Measurements from ENCODE around the gene ADAM33.

The ADAM33 gene

GRCh38 chr20:3681931-3682781, at the start of gene ADAM33:
ADAM33 (minus strand) TSS chr20:3682010; CDS start chr20:3682004, 6 bp downstream.
- DNase-seq (ENCODE audit: low read depth in 2 of 2): no peak

GRCh38 chr20:3730803-3731672, 49.2 kb upstream of the ADAM33 start:
- DNase-seq (ENCODE audit: low read depth in 2 of 2): no peak

- no peak for DNase-seq (ENCODE audit: low read depth in 2 of 2)
Measured at GRCh38 chr20:3729811-3730540, 48.2 kb upstream of the ADAM33 start.

GRCh38 chr20:3729378-3729777, 47.6 kb upstream of the ADAM33 start:
- no peak for DNase-seq (ENCODE audit: low read depth in 2 of 2)

- no peak for DNase-seq (ENCODE audit: low read depth in 2 of 2)
Measured at GRCh38 chr20:3728876-3729275, 47.1 kb upstream of the ADAM33 start.

DNA sequence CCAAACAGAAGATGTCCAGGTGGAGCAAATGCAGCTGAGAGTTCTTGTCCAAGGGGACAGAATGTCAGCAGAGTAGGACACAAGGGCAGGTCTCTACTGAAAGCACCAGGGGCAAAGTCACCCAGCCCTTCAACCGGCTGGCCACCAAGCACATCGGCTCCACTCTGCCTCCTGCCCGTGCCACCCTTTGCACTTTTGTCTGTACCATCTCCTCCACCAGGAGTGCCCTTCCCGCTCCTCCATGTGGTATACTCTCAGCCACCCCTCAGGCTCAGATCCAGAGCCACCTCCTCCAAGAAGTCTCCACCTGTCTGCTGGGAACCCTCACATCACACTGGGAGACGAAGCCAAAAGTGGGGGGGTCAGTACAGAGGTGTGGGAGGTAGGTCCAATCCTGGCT, 46.5 kb upstream of the ADAM33 start:
- no peak for DNase-seq (ENCODE audit: low read depth in 2 of 2)

DNA sequence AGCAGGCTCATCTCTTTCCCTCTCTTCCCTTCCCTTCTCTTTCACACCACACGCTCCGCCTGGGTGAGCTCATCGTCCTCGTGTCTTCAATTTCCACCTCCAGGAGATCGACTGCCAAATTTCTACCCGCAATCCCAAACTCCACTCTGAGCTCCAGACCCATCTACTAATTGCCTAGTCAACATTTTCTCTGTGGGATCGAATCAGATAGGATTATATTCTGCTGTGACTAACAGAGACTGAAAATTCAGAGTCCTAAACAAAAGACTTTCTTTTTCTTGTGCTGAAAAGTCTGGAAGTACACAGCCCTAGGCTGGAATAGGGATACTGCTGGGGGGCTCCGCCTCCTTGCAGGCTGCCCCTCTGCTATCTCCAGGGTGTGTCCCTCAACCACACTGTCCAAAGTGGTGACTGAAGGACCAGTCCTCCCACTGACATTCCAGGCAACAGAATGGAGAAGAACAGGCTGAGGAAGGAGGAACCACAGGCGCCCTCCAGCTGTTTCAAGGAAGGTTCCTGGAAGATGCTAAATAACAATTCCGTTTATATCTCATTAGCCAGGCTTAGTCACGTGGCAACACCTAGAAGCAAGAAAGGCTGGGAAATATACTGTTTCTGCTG, 45.7 kb upstream of the ADAM33 start:
- no peak for DNase-seq (ENCODE audit: low read depth in 2 of 2)

- DNase-seq (ENCODE audit: low read depth in 2 of 2): no peak
Measured at GRCh38 chr20:3724356-3724755, 42.5 kb upstream of the ADAM33 start.

DNA sequence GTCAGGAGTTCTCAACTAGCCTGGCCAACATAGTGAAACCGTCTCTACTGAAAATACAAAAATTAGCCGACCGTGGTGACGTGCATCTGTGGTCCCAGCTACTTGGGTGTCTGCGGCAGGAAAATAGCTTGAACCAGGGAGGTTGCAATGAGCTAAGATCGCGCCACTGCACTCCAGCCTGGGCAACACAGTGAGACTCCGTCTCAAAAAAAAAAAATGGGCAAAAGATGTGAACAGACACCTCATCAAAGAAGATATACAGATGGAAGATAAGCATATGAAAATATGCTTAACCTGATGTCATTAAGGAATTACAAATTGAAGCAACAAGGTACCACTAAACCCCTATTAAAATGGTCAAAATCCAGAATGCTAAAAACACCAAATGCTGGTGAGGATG, 41.5 kb upstream of the ADAM33 start:
- no peak for DNase-seq (ENCODE audit: low read depth in 2 of 2)

DNA sequence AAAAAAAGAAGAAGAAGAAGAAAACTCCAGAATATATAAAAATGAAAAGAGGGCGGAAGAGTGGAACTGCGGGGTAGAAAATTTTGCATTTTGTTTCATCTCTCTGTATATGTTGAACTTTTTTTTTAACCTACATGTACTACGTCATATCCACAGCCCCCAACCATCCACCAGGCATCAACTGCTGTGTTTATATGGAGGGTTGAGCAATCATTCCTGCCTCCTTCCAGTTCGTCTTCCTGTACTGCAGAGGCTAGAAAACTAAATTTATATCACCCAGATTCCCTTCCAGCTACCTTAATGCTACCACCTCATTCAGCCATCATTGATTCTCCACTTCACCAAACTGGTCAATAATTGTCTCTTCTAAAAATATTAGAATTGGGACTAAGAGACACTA, 40.1 kb upstream of the ADAM33 start:
- no peak for DNase-seq (ENCODE audit: low read depth in 2 of 2)

GRCh38 chr20:3720626-3721025, 38.8 kb upstream of the ADAM33 start:
- DNase-seq (ENCODE audit: low read depth in 2 of 2): no peak

GRCh38 chr20:3720068-3720467, 38.3 kb upstream of the ADAM33 start:
- no peak for DNase-seq (ENCODE audit: low read depth in 2 of 2)

DNA sequence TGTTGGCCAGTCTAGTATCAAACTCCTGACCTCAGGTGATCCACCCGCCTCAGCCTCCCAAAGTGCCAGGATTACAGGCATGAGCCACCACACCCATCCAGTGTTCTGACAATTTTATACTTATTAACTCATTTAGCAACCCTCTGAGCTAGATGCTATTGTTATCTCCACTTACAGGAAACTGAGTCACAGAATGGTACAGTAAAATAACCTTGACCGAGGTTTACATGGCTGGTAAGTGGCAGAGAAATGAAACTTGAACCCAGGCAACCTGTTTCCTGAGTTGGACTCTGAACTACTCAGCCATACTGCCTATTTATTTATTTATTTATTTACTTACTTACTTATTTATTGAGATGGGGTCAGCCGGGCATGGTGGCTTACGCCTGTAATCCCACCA, 37.2 kb upstream of the ADAM33 start:
- no peak for DNase-seq (ENCODE audit: low read depth in 2 of 2)

- DNase-seq (ENCODE audit: low read depth in 2 of 2): no peak
Measured at GRCh38 chr20:3716195-3716834, 34.5 kb upstream of the ADAM33 start.

GRCh38 chr20:3714092-3714491, 32.3 kb upstream of the ADAM33 start:
- no peak for DNase-seq (ENCODE audit: low read depth in 2 of 2)

DNA sequence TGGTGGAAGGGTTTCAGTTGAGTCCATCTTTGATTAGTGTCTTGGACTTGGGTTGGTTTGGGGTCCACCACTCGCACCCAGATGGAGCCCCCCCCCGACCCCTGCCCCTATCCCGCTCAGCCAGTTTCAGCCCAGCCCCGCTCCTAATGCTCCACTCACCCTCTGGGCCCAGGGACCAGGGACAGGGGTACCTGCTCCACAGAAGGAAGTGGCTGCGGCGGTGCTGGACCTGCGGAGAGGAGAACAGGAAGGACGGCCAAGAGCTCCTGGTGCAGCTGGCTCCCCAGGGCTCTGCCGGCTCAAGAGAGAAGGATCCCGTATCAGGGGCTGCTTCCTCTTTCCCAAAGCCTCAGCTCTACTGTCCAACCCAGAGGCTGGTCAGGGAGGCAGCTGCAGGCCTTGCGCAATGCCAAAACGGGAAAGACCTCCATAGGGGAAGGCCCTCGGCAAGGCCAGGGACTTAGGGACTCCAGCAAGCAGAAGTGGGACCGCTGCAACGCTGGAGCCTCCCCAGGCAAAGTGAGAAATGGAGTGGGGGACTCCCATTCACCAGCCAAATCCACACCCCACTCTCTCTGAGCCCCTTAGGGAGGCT, 30.6 kb upstream of the ADAM33 start, which contains the start of gene SIGLEC1:
Gene SIGLEC1 (minus strand): TSS at position 322 of the 595 bp plus-strand sequence. CDS start 5,472 bp downstream, outside the sequence.
- DNase-seq (ENCODE audit: low read depth in 2 of 2): no peak

- DNase-seq (ENCODE audit: low read depth in 2 of 2): no peak
Measured at GRCh38 chr20:3711484-3711941, 29.7 kb upstream of the ADAM33 start.

DNA sequence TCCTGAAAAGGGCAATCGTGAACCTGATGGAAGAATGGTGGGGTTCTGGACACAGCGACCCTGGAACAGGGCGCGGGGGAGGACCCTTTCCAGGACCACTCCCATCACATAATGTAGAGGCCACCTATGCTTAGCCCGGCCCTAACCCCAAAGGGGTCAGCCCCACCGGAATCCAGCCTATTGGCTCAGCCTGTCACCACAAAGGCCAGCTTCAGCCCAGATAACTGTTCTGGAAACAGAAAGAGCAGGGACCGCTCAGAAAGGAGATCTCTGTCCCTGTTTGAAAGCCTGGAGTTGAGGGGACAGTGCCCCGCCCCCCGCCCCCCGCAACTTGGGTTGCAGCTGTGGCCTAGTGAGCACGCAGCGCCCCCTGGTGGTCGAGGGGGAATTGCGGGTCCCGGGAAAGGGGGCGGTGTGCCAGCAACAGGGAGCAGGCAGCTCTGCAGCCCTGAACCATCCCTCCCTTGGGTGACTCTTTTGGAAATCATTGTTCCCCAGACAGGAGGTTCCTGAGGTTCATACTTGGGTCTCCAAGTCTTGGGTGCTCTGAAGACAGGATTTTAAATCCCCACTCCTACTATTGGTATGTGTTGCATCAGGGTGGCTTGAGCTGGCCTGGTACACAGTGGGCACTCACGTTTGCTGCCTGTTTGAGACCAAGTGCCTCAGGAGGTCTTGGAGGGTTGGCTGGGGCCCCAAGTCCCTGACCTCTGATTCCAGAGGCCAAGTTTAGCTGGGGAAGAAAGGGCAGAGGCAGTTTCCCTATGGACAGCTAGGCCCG, 29.1 kb upstream of the ADAM33 start:
- peak; percentile 21 to 50 for DNase-seq (ENCODE audit: low read depth in 2 of 2)

DNA sequence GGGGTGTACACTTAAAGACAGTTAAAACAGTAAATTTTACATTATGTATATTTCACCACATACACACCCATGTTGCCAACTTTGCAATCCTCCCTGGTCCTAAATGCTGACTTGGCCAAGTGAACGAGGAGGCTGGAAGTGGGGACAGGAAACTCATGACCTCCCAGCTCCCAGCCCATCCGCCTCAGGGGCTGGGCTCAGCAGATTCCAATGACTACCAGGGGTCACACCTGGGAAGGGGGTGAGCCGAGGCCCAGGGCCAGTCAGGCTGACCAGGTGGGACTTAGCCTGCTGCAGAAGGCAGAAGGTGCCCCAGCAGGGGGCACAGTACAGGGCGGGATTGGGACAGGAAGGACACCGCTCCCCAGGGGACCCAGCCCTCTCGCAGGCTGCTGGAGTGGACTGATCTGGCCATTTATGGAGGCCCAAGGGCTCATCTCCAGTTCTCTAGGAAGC, 28.2 kb upstream of the ADAM33 start:
- no peak for DNase-seq (ENCODE audit: low read depth in 2 of 2)

- DNase-seq (ENCODE audit: low read depth in 2 of 2): no peak
Measured at GRCh38 chr20:3707508-3707899, 25.7 kb upstream of the ADAM33 start.
